ENCODE data around the gene MEIKIN.

GRCh38 chr5:131786036-131786435 lies 159.4 kb downstream of the MEIKIN start:
- no peak for TF ChIP-seq CTCF (conservative IDR thresholded peaks at IDR 0.05)
- TF ChIP-seq ZFX (IDR thresholded peaks at IDR 0.05) = no peak
